ENCODE data around the gene TMEM218. TPM values are rescaled to one million over a fixed set of nuclear protein-coding genes. Genes with fewer than 3 reads are reported as not detected.

TMEM218 gene
- total and polyA plus RNA-seq, 2 experiments from 2014 or later: 30.1 to 44.9 TPM

DNA sequence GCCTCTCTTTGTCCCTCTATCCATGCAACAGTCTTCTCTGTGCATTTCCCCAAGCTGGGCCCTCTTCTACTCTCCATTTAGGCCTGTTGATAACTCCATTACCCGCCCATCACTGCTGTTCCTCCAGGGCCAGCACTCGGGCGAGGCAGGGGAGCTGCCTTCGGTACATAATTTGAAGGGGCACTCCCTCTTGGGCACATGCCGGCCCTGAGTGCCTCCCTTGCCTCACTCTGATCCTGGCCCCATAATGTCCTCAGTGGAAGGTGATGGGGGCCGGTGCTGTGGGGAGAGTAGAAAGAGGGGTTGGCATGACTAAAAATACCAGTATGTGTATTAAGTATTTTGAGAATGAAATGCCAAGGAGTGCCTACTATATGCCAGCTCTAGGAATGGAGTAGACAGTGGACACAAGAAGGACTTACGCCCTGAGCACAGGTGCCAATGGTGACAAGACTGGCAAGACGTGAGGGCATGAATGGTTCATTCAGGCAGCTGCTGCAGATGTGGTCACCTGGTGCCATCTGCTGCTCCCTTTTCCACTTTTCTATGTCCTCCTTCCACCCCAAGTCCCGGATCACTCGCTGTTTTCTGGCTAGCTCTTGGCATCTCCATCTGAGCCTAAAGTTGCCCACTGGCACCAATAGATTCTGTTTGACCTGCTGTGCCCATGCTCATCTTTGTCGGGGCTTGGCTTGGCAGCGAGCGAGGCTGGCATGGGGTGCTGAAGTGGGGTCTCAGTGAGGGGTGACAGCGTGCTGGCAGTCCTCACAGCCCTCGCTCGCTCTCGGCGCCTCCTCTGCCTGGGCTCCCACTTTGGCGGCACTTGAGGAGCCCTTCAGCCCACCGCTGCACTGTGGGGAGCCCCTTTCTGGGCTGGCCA lies 22.6 kb downstream of the TMEM218 start:
- 81 to 82% methylated on average over 20 of the region's 20 CpGs for WGBS, 2 experiments (ENCODE audit: low coverage in 1 of 2, low lambda C conversion rate in 2 of 2, missing lambda C conversion rate in 2 of 2)
- no peak for TF ChIP-seq EZH2 (IDR thresholded peaks at IDR 0.05; ENCODE audit: insufficient read depth, poor library complexity, severe bottlenecking)
- TF ChIP-seq EZH2phosphoT487 (IDR thresholded peaks at IDR 0.05; ENCODE audit: insufficient read depth, low read depth): no peak

DNA sequence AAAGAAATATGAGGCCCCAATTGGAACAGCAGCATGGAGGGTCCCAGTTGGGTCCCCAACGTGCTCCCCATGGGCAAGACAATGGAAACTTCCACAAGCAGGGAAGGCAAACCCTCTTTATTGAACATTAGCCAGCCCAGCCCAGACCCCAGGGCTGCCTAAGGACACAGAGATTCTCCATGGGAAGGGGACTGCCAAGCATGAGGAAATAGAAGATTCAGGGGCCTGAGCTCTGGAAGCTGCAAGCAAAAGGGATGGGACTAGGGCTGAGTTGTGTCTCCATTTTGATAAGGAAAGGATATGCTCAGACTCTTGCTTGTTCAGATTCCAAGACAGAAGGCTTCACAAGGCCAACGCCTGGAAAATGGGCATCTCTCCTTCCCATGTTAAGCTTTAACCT lies 23.3 kb downstream of the TMEM218 start:
- H3K4me3 ChIP-seq: no peak overlapping the region
- H3K9me3 ChIP-seq (ENCODE audit: low read depth): no peaks in the 10 kb centered on the region
- TF ChIP-seq EZH2phosphoT487 (IDR thresholded peaks at IDR 0.05; ENCODE audit: insufficient read depth, low read depth) (no peak), EZH2 (IDR thresholded peaks at IDR 0.05; ENCODE audit: insufficient read depth, poor library complexity, severe bottlenecking) (no peak)
- no peak overlapping the region for H2AFZ ChIP-seq
- DNase-seq: no peak
- H3F3A ChIP-seq (ENCODE audit: insufficient read depth): no peaks in the 10 kb centered on the region
- H4K20me1 ChIP-seq (ENCODE audit: insufficient read depth): no peaks in the 10 kb centered on the region
- no peak overlapping the region for H3K27ac ChIP-seq
- no peaks in the 10 kb centered on the region for H3K27me3 ChIP-seq (replicated peaks; ENCODE audit: insufficient read depth)
- H3K79me2 ChIP-seq (ENCODE audit: insufficient read depth): no peaks in the 10 kb centered on the region
- no peak overlapping the region for H3K4me2 ChIP-seq (ENCODE audit: unreplicated experiment)
- H3K36me3 ChIP-seq (ENCODE audit: low read depth): no peaks in the 10 kb centered on the region
- no peaks in the 10 kb centered on the region for H3K9me2 ChIP-seq (ENCODE audit: insufficient read depth)
- no peak overlapping the region for H3K9ac ChIP-seq
- peaks cover 21% of the 10 kb centered on the region for H3K4me1 ChIP-seq (ENCODE audit: insufficient read depth)
- WGBS, 2 experiments (ENCODE audit: low coverage in 1 of 2, low lambda C conversion rate in 2 of 2, missing lambda C conversion rate in 2 of 2): 72 to 78% methylated on average over 2 of the region's 2 CpGs
- in situ Hi-C loops (cut with MboI): loop anchor here (10.0 kb wide), 1 partner anchor 257 kb away; no protein-coding TSS in a partner anchor

More for the DNA sequence above, 22.6 kb downstream of the TMEM218 start:
- DNase-seq: no peak
- Histone ChIP-seq H3K36me3 (ENCODE audit: low read depth) (no peaks in the 10 kb centered on the region), H3K4me2 (ENCODE audit: unreplicated experiment) (no peak overlapping the region), H2AFZ (no peak overlapping the region), H3K4me3 (no peak overlapping the region), H4K20me1 (ENCODE audit: insufficient read depth) (no peaks in the 10 kb centered on the region), H3K79me2 (ENCODE audit: insufficient read depth) (no peaks in the 10 kb centered on the region), H3K9me2 (ENCODE audit: insufficient read depth) (no peaks in the 10 kb centered on the region), H3F3A (ENCODE audit: insufficient read depth) (no peaks in the 10 kb centered on the region), H3K27me3 (replicated peaks; ENCODE audit: insufficient read depth) (no peaks in the 10 kb centered on the region), H3K9ac (no peak overlapping the region), H3K9me3 (ENCODE audit: low read depth) (no peaks in the 10 kb centered on the region), H3K27ac (no peak overlapping the region), H3K4me1 (ENCODE audit: insufficient read depth) (peaks cover 16% of the 10 kb centered on the region)
- in situ Hi-C loops (cut with MboI): loop anchor here (10.0 kb wide), 1 partner anchor 256 kb away; no protein-coding TSS in a partner anchor

DNA sequence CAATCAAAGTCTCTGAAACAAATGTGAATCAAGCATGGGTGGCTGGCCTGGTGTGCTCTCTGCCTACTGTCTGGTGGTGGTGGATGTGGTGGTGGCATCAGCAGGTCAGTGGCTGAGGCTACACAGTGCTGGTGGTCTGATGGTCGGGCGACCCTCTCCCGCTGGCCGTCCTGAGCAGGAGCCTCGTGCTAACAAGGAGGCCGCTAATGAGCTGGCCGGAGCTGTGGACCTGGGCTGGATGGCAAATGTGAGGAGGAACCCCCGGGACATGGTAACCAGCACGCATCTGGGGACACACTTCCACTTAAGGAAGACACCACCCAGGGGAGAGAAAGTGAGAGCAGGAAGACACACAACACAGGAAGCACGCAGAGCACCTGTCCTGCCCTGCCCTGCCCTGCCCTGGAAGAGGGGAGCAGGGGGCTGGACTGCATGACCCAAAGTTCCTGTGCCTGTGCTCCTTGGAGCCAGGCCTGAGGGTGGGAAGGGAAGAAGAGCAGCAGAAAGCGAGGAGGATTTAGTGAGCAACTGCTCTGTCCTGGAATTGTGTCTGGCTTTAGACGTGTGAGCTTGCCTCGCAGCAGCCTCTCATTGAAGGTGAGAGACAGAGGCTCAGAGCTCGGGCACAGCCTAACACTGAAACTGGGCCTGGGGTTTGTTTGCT lies 24.7 kb downstream of the TMEM218 start:
- DNase-seq: no peak
- WGBS, 2 experiments (ENCODE audit: low coverage in 1 of 2, low lambda C conversion rate in 2 of 2, missing lambda C conversion rate in 2 of 2): 77 to 78% methylated on average over 14 of the region's 14 CpGs

DNA sequence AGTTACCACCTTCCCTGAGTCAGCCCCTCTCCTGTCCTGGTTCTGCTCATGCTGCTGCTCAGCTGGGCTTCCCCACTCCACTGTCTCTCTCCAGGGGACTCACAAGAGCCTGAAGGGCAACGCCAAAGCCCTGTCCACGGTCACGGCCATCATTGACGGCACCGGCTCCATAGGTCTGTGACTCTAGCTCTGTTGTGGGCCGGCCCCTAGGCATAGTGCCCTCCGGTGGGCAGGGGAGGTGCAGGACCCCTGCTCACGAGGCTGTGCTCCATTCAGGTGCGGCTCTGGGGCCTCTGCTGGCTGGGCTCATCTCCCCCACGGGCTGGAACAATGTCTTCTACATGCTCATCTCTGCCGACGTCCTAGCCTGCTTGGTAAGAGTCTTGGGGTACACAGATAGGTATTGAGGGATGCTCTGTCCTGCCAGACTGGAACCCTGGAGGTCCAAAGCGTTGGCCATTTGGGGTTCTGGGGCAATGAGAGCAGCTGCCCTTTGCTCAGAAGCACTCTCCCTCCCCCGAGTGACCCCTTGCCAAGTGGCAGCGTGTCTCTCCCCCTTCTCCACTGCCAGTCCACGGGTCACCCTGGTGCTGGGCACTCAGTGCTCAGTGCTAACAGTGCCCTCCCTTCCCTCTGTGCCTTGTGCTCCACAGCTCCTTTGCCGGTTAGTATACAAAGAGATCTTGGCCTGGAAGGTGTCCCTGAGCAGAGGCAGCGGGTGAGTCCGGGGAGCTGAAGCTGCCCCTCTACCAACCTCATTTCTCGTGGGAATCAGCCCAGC lies 25.9 kb downstream of the TMEM218 start:
- WGBS, 2 experiments (ENCODE audit: low coverage in 1 of 2, low lambda C conversion rate in 2 of 2, missing lambda C conversion rate in 2 of 2): 72 to 79% methylated on average over 20 of the region's 20 CpGs
- Histone ChIP-seq H3K27me3 (replicated peaks; ENCODE audit: insufficient read depth) (no peaks in the 10 kb centered on the region), H3K9ac (no peak overlapping the region), H3K4me2 (ENCODE audit: unreplicated experiment) (no peak overlapping the region), H3K27ac (no peak overlapping the region), H3K9me2 (ENCODE audit: insufficient read depth) (no peaks in the 10 kb centered on the region), H3K36me3 (ENCODE audit: low read depth) (no peaks in the 10 kb centered on the region), H3F3A (ENCODE audit: insufficient read depth) (no peaks in the 10 kb centered on the region), H2AFZ (no peak overlapping the region), H3K4me1 (ENCODE audit: insufficient read depth) (peaks cover 13% of the 10 kb centered on the region), H3K9me3 (ENCODE audit: low read depth) (no peaks in the 10 kb centered on the region), H3K4me3 (no peak overlapping the region), H4K20me1 (ENCODE audit: insufficient read depth) (no peaks in the 10 kb centered on the region), H3K79me2 (ENCODE audit: insufficient read depth) (no peaks in the 10 kb centered on the region)
- TF ChIP-seq EZH2 (IDR thresholded peaks at IDR 0.05; ENCODE audit: insufficient read depth, poor library complexity, severe bottlenecking): no peak
- no peak for TF ChIP-seq EZH2phosphoT487 (IDR thresholded peaks at IDR 0.05; ENCODE audit: insufficient read depth, low read depth)
- in situ Hi-C loops (cut with MboI): loop anchor here (10.0 kb wide), 1 partner anchor 259 kb away; no protein-coding TSS in a partner anchor
- DNase-seq: no peak

More for the DNA sequence above, 24.7 kb downstream of the TMEM218 start:
- H3K27ac ChIP-seq: no peak overlapping the region
- no peaks in the 10 kb centered on the region for H3F3A ChIP-seq (ENCODE audit: insufficient read depth)
- no peak overlapping the region for H3K9ac ChIP-seq
- in situ Hi-C loops (cut with MboI): loop anchor here (10.0 kb wide), 1 partner anchor 258 kb away; no protein-coding TSS in a partner anchor
- TF ChIP-seq EZH2phosphoT487 (IDR thresholded peaks at IDR 0.05; ENCODE audit: insufficient read depth, low read depth) (no peak), EZH2 (IDR thresholded peaks at IDR 0.05; ENCODE audit: insufficient read depth, poor library complexity, severe bottlenecking) (no peak)
- no peaks in the 10 kb centered on the region for H4K20me1 ChIP-seq (ENCODE audit: insufficient read depth)
- no peaks in the 10 kb centered on the region for H3K9me2 ChIP-seq (ENCODE audit: insufficient read depth)
- H3K4me3 ChIP-seq: no peak overlapping the region
- H3K9me3 ChIP-seq (ENCODE audit: low read depth): no peaks in the 10 kb centered on the region
- H2AFZ ChIP-seq: no peak overlapping the region
- no peak overlapping the region for H3K4me2 ChIP-seq (ENCODE audit: unreplicated experiment)
- peaks cover 25% of the 10 kb centered on the region for H3K4me1 ChIP-seq (ENCODE audit: insufficient read depth)
- H3K79me2 ChIP-seq (ENCODE audit: insufficient read depth): no peaks in the 10 kb centered on the region
- no peaks in the 10 kb centered on the region for H3K27me3 ChIP-seq (replicated peaks; ENCODE audit: insufficient read depth)
- H3K36me3 ChIP-seq (ENCODE audit: low read depth): no peaks in the 10 kb centered on the region

Data from GM23248 (cell line).